Measurements from ENCODE around the gene FOXP1. TPM values are rescaled to one million over a fixed set of nuclear protein-coding genes. Genes with fewer than 3 reads are reported as not detected.

Gene FOXP1
- total and polyA plus RNA-seq, 9 of the 15 experiments (the other 6 are each of a cell fraction or from before 2014, with no cell fraction given), result 7.7 to 34.5 (median 13.7) TPM

DNA sequence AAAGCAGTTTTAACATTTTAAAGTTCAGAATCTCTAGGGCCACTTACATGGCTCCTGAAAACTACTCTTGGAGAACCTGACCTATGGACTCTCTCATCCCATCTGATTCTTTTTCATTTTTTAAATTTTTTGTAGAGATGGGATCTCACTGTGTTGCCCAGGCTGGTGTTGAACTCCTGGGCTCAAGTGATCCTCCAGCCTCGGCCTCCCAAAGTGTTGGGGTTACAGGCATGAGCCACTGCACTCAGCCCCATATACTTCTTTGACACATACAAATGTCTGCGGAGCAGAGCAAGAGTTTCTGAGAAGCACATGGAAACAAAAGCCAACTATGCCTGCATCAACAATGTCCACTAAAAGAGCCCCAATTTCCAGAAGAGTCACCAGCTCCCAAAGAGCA, 189.8 kb downstream of the FOXP1 start:
- Histone ChIP-seq H3K4me2 (ENCODE audit: insufficient read depth, low read length) (no peak overlapping the region), H3K4me1 (replicated peaks in 1 of 2; ENCODE audit: control insufficient read depth in 2 of 2, insufficient read depth in 2 of 2, low read length in 2 of 2) (peaks cover 4 to 58% of the 10 kb centered on the region in 2 experiments; a peak in 4 of 5 replicates), H4K20me1 (replicated peaks; ENCODE audit: control insufficient read depth, insufficient read depth, low read length) (no peaks in the 10 kb centered on the region), H2AFZ (ENCODE audit: low read depth, low read length) (peak overlapping the region; percentile 1; the same call in 1 of the 2 replicates), H3K9me1 (ENCODE audit: control insufficient read depth, insufficient read depth, low read length) (no peaks in the 10 kb centered on the region), H3K9me3 (replicated peaks; ENCODE audit: control insufficient read depth, insufficient read depth, low read depth, low read length) (no peaks in the 10 kb centered on the region), H3K4me3 (no peak overlapping the region), H3K79me2 (ENCODE audit: control insufficient read depth, insufficient read depth, low read length) (peaks cover 11% of the 10 kb centered on the region; the same call in 2 of the 3 replicates), H3K9ac (ENCODE audit: insufficient read depth in 1 of 2, low read depth in 2 of 2, low read length in 2 of 2) (no peak overlapping the region), H3K36me3 (ENCODE audit: control insufficient read depth, insufficient read depth, low read length) (no peaks in the 10 kb centered on the region), H3K27ac (ENCODE audit: extremely low read depth, low read depth, low read length) (peak overlapping the region; percentile 37; the same call in 1 of the 3 replicates), H3K27me3 (ENCODE audit: control insufficient read depth in 2 of 2, insufficient read depth in 2 of 2, low read length in 2 of 2) (no peaks in the 10 kb centered on the region)
- no TSS peak for BruUV-seq (replicated peaks)
- peak; percentile 96 for TF ChIP-seq ZNF121 (CRISPR knock-in tag; conservative IDR thresholded peaks at IDR 0.05)
- no peak for TF ChIP-seq HOXB6 (CRISPR knock-in tag; IDR thresholded peaks at IDR 0.05; ENCODE audit: borderline replicate concordance)
- TF ChIP-seq RBM25 (IDR thresholded peaks at IDR 0.05; ENCODE audit: low read depth, low read length, severe bottlenecking), result peak; percentile 49
- peak; percentile 60 for TF ChIP-seq BCOR (IDR thresholded peaks at IDR 0.05)
- DNase-seq (ENCODE audit: extremely low read depth in 1 of 4, low spot score in 3 of 4) (no peak), FAIRE-seq (no peak), ATAC-seq (no peak)
- intact Hi-C loops (cut with micrococcal nuclease), result loop anchor here (10.0 kb wide), 1 partner anchor 149 kb away; no protein-coding TSS in a partner anchor
- 57% methylated on average over 2 of the region's 2 CpGs for WGBS (ENCODE audit: insufficient coverage, low coverage, missing lambda C conversion rate)
- ChIA-PET POLR2A (no interaction called here), CTCF (ENCODE audit: low intra/inter-chr PET ratio) (no interaction called here)
- in situ Hi-C loops (cut with MboI), result no loop called here

GRCh38 chr3:71393093-71393492, 190.4 kb downstream of the FOXP1 start:
- no peak overlapping the region for H3K9ac ChIP-seq (ENCODE audit: insufficient read depth in 1 of 2, low read depth in 2 of 2, low read length in 2 of 2)
- H3K4me3 ChIP-seq, result no peak overlapping the region
- no peak overlapping the region for H3K27ac ChIP-seq (ENCODE audit: extremely low read depth, low read depth, low read length)
- peaks cover 6% of the 10 kb centered on the region; the same call in 2 of the 3 replicates for H3K79me2 ChIP-seq (ENCODE audit: control insufficient read depth, insufficient read depth, low read length)
- H3K36me3 ChIP-seq (ENCODE audit: control insufficient read depth, insufficient read depth, low read length), result no peaks in the 10 kb centered on the region
- DNase-seq (ENCODE audit: extremely low read depth in 1 of 4, low spot score in 3 of 4), result no peak
- no peak overlapping the region for H2AFZ ChIP-seq (ENCODE audit: low read depth, low read length)
- no peak for ATAC-seq
- WGBS (ENCODE audit: insufficient coverage, low coverage, missing lambda C conversion rate), result 90% methylated on average over 1 of the region's 1 CpG
- H3K9me3 ChIP-seq (replicated peaks; ENCODE audit: control insufficient read depth, insufficient read depth, low read depth, low read length), result no peaks in the 10 kb centered on the region
- no peak for FAIRE-seq
- H3K27me3 ChIP-seq (ENCODE audit: control insufficient read depth in 2 of 2, insufficient read depth in 2 of 2, low read length in 2 of 2), result no peaks in the 10 kb centered on the region
- H3K4me2 ChIP-seq (ENCODE audit: insufficient read depth, low read length), result no peak overlapping the region
- no peaks in the 10 kb centered on the region for H3K9me1 ChIP-seq (ENCODE audit: control insufficient read depth, insufficient read depth, low read length)
- intact Hi-C loops (cut with micrococcal nuclease), result loop anchor here (10.0 kb wide), 1 partner anchor 148 kb away; no protein-coding TSS in a partner anchor
- no TSS peak for BruUV-seq (replicated peaks)
- no peaks in the 10 kb centered on the region for H4K20me1 ChIP-seq (replicated peaks; ENCODE audit: control insufficient read depth, insufficient read depth, low read length)
- in situ Hi-C loops (cut with MboI), result no loop called here
- ChIA-PET POLR2A (no interaction called here), CTCF (ENCODE audit: low intra/inter-chr PET ratio) (no interaction called here)
- peaks cover 4 to 51% of the 10 kb centered on the region in 2 experiments; a peak in 4 of 5 replicates for H3K4me1 ChIP-seq (replicated peaks in 1 of 2; ENCODE audit: control insufficient read depth in 2 of 2, insufficient read depth in 2 of 2, low read length in 2 of 2)
- peak; percentile 80 for TF ChIP-seq ATF3 (IDR thresholded peaks at IDR 0.05)
- no peak for TF ChIP-seq ATF3 (CRISPR knock-in tag; conservative IDR thresholded peaks at IDR 0.05)
- no peak for TF ChIP-seq PHB2 (IDR thresholded peaks at IDR 0.05; ENCODE audit: low read depth)
- TF ChIP-seq U2AF2 (optimal IDR thresholded peaks at IDR 0.05; ENCODE audit: low read depth, low read length), result no peak
- no peak for TF ChIP-seq MLLT1 (IDR thresholded peaks at IDR 0.05)
- no peak for TF ChIP-seq ZNF695 (CRISPR knock-in tag; IDR thresholded peaks at IDR 0.05)
- no peak for TF ChIP-seq KAT8 (IDR thresholded peaks at IDR 0.05; ENCODE audit: low read depth)
- no peak for TF ChIP-seq ELF1 (tag; IDR thresholded peaks at IDR 0.05)
- TF ChIP-seq STAT5B (CRISPR knock-in tag; IDR thresholded peaks at IDR 0.05), result no peak
- no peak for TF ChIP-seq KDM4B (IDR thresholded peaks at IDR 0.05; ENCODE audit: borderline replicate concordance in 2 of 2, low read depth in 1 of 2)
- TF ChIP-seq ZSCAN32 (CRISPR knock-in tag; IDR thresholded peaks at IDR 0.05), result no peak
